HepG2 (cell line): Measurements from ENCODE around the gene NAA38. TPM values are rescaled to one million over a fixed set of nuclear protein-coding genes. Genes with fewer than 3 reads are reported as not detected.

Experiments used
- FOXM1 ChIP-seq: sonication (generic); formaldehyde crosslinking; IDR thresholded peaks from 2 replicates; pipeline ENCODE4 v1.5.0; 2020; ENCODE audit warnings: missing genetic modification reagents
- PCBP1 ChIP-seq: fragments of 200-400 bp; formaldehyde crosslinking; IDR thresholded peaks from 2 replicates; pipeline ENCODE4 v1.6.1; 2017; ENCODE audit warnings: mild to moderate bottlenecking, low read depth, low read length, borderline replicate concordance
- RNF2 ChIP-seq: fragments of 450-650 bp; conservative IDR thresholded peaks from 2 replicates; pipeline ENCODE4 v1.6.1; 2016; ENCODE audit warnings: low read depth
- SNAPC5 ChIP-seq: sonication (generic); formaldehyde crosslinking; IDR thresholded peaks from 2 replicates; pipeline ENCODE4 v1.8.1; 2023; ENCODE audit warnings: mild to moderate bottlenecking, missing genetic modification reagents, borderline replicate concordance
- TFDP1 ChIP-seq: IDR thresholded peaks from 2 replicates; pipeline ENCODE4 v1.6.1; 2016; ENCODE audit warnings: missing compliant biosample characterization, missing genetic modification reagents, borderline replicate concordance
- ZNF296 ChIP-seq: sonication (generic); formaldehyde crosslinking; conservative IDR thresholded peaks from 2 replicates; pipeline ENCODE4 v1.5.0; 2020; ENCODE audit warnings: mild to moderate bottlenecking, missing genetic modification reagents
- ZNF468 ChIP-seq: sonication (generic); formaldehyde crosslinking; IDR thresholded peaks from 2 replicates; pipeline ENCODE4 v1.8.0; 2022; ENCODE audit warnings: mild to moderate bottlenecking, moderate library complexity, missing genetic modification reagents
- ZNF703 ChIP-seq: sonication (generic); formaldehyde crosslinking; IDR thresholded peaks from 2 replicates; pipeline ENCODE4 v1.5.1; 2020; ENCODE audit warnings: missing genetic modification reagents, mild to moderate bottlenecking, moderate library complexity, borderline replicate concordance
- polyA plus RNA-seq, 8 experiments: library from polyadenylated mRNA; depleted of rRNA in 3 of 8; stranded (reverse) in 7 of 8; unstranded in 1 of 8; fragments of >200 nt; fragmentation: Illumina TruSeq in 4 of 8; extraction: Trizol in 4 of 8; gene quantifications; 2 replicates each; pipeline versions ENCODE4 v1.2.1 to v1.2.3, GENCODE V29; 2011 to 2016; ENCODE audit warnings: low read depth in 4 of 8, missing spikeins in 1 of 8, mixed read lengths in 1 of 8; ENCODE audit not compliant: insufficient read depth in 1 of 8
- total RNA-seq, 5 experiments: library from RNA; depleted of rRNA; stranded (reverse); fragments of >200 nt; fragmentation: Illumina TruSeq; extraction: Trizol; gene quantifications; 2 replicates each; pipeline ENCODE4 v1.2.3, GENCODE V29; 2016; ENCODE audit warnings: low read depth in 1 of 5
- TF ChIP-seq, protein P1 (sequence below): sonication (generic); IDR thresholded peaks from 2 replicates; pipeline ENCODE4 v1.6.1; 2016; ENCODE audit warnings: low read depth, borderline replicate concordance
- TF ChIP-seq, protein P2 (sequence below): sonication (generic); formaldehyde crosslinking; IDR thresholded peaks from 2 replicates; pipeline ENCODE4 v1.9.0; 2021; ENCODE audit warnings: mild to moderate bottlenecking, missing genetic modification reagents
- TF ChIP-seq, protein P3 (sequence below): sonication (generic); formaldehyde crosslinking; IDR thresholded peaks from 2 replicates; pipeline ENCODE4 v1.4.0; 2020; ENCODE audit warnings: low read depth, missing genetic modification reagents
- TF ChIP-seq, protein P4 (sequence below): sonication (generic); formaldehyde crosslinking; IDR thresholded peaks from 2 replicates; pipeline ENCODE4 v1.4.0; 2020; ENCODE audit warnings: missing genetic modification reagents

NAA38 gene
- total and polyA plus RNA-seq, 2 of the 13 experiments (the other 11 are each of a cell fraction or from before 2014, with no cell fraction given): 46.9 to 91.6 TPM

DNA sequence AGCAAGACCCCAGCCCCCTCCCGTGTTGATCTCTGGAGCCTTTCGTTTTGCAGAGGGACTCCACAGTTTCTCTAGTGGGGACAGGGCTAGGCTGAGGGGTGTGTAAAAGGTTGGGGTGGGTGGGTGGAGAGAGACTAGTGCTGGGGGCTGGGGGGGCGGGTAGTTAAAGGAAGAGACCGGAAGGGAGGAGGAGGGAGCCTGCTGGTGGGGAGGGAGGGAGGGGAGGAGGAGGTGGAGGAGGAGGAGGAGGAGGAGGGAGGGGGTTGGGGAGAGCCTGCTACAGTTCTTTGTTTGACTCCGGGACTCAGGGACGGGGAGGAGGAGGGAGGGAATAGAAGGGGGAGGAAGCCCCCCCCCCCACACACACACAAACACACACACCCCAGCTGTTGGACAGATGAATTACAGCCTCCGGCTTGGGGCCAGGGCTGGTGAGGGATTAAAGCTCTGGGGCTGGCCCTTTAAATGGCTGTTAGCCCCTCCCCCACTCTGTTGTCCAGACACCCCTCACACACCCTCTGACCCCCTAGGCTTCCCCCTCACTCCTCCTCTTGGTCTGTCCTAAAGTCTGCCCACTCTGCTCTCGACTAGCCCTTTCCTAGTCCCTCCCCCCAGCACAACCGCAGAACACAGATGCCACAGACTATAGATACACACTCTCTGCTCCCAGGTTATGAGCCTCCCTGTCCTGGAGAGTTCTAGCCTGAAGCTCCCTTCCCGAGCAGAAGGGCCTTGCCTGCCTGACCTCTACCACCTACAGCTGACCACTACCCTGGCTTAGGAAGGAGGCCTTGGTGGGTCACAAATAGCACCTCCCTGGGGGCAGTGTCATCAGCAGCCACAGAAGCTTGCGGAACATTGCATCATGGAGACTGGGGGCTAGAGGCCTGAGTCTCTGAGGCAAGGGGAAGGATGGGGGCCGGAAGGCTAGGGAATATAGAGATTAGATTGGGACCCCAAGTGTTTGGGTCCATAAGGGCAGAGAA lies 19.0 kb downstream of the NAA38 start (continued):
- TF ChIP-seq, protein P1, sequence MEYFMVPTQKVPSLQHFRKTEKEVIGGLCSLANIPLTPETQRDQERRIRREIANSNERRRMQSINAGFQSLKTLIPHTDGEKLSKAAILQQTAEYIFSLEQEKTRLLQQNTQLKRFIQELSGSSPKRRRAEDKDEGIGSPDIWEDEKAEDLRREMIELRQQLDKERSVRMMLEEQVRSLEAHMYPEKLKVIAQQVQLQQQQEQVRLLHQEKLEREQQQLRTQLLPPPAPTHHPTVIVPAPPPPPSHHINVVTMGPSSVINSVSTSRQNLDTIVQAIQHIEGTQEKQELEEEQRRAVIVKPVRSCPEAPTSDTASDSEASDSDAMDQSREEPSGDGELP: peak; percentile 66; the same call in 1 of the 2 replicates
- TF ChIP-seq PCBP1 (0 out of 2 replicates have a peak, but pooled peaks have one; percentile 34), ZNF703 (CRISPR knock-in tag) (no peak), TFDP1 (CRISPR knock-in tag) (no peak), RNF2 (no peak), SNAPC5 (CRISPR knock-in tag) (no peak), ZNF296 (CRISPR knock-in tag) (no peak), FOXM1 (no peak), ZNF468 (CRISPR knock-in tag) (no peak)
- TF ChIP-seq, protein P2, sequence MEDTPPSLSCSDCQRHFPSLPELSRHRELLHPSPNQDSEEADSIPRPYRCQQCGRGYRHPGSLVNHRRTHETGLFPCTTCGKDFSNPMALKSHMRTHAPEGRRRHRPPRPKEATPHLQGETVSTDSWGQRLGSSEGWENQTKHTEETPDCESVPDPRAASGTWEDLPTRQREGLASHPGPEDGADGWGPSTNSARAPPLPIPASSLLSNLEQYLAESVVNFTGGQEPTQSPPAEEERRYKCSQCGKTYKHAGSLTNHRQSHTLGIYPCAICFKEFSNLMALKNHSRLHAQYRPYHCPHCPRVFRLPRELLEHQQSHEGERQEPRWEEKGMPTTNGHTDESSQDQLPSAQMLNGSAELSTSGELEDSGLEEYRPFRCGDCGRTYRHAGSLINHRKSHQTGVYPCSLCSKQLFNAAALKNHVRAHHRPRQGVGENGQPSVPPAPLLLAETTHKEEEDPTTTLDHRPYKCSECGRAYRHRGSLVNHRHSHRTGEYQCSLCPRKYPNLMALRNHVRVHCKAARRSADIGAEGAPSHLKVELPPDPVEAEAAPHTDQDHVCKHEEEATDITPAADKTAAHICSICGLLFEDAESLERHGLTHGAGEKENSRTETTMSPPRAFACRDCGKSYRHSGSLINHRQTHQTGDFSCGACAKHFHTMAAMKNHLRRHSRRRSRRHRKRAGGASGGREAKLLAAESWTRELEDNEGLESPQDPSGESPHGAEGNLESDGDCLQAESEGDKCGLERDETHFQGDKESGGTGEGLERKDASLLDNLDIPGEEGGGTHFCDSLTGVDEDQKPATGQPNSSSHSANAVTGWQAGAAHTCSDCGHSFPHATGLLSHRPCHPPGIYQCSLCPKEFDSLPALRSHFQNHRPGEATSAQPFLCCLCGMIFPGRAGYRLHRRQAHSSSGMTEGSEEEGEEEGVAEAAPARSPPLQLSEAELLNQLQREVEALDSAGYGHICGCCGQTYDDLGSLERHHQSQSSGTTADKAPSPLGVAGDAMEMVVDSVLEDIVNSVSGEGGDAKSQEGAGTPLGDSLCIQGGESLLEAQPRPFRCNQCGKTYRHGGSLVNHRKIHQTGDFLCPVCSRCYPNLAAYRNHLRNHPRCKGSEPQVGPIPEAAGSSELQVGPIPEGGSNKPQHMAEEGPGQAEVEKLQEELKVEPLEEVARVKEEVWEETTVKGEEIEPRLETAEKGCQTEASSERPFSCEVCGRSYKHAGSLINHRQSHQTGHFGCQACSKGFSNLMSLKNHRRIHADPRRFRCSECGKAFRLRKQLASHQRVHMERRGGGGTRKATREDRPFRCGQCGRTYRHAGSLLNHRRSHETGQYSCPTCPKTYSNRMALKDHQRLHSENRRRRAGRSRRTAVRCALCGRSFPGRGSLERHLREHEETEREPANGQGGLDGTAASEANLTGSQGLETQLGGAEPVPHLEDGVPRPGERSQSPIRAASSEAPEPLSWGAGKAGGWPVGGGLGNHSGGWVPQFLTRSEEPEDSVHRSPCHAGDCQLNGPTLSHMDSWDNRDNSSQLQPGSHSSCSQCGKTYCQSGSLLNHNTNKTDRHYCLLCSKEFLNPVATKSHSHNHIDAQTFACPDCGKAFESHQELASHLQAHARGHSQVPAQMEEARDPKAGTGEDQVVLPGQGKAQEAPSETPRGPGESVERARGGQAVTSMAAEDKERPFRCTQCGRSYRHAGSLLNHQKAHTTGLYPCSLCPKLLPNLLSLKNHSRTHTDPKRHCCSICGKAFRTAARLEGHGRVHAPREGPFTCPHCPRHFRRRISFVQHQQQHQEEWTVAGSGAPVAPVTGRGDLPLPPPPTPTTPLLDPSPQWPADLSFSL (CRISPR knock-in tag): no peak
- TF ChIP-seq, protein P3, sequence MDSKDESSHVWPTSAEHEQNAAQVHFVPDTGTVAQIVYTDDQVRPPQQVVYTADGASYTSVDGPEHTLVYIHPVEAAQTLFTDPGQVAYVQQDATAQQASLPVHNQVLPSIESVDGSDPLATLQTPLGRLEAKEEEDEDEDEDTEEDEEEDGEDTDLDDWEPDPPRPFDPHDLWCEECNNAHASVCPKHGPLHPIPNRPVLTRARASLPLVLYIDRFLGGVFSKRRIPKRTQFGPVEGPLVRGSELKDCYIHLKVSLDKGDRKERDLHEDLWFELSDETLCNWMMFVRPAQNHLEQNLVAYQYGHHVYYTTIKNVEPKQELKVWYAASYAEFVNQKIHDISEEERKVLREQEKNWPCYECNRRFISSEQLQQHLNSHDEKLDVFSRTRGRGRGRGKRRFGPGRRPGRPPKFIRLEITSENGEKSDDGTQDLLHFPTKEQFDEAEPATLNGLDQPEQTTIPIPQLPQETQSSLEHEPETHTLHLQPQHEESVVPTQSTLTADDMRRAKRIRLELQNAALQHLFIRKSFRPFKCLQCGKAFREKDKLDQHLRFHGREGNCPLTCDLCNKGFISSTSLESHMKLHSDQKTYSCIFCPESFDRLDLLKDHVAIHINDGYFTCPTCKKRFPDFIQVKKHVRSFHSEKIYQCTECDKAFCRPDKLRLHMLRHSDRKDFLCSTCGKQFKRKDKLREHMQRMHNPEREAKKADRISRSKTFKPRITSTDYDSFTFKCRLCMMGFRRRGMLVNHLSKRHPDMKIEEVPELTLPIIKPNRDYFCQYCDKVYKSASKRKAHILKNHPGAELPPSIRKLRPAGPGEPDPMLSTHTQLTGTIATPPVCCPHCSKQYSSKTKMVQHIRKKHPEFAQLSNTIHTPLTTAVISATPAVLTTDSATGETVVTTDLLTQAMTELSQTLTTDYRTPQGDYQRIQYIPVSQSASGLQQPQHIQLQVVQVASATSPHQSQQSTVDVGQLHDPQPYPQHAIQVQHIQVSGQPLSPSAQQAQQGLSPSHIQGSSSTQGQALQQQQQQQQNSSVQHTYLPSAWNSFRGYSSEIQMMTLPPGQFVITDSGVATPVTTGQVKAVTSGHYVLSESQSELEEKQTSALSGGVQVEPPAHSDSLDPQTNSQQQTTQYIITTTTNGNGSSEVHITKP (CRISPR knock-in tag): peak; percentile 72
- TF ChIP-seq, protein P4, sequence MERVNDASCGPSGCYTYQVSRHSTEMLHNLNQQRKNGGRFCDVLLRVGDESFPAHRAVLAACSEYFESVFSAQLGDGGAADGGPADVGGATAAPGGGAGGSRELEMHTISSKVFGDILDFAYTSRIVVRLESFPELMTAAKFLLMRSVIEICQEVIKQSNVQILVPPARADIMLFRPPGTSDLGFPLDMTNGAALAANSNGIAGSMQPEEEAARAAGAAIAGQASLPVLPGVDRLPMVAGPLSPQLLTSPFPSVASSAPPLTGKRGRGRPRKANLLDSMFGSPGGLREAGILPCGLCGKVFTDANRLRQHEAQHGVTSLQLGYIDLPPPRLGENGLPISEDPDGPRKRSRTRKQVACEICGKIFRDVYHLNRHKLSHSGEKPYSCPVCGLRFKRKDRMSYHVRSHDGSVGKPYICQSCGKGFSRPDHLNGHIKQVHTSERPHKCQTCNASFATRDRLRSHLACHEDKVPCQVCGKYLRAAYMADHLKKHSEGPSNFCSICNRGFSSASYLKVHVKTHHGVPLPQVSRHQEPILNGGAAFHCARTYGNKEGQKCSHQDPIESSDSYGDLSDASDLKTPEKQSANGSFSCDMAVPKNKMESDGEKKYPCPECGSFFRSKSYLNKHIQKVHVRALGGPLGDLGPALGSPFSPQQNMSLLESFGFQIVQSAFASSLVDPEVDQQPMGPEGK (CRISPR knock-in tag): peak; percentile 81
